ENCODE results near the gene CD47. TPM values are rescaled to one million over a fixed set of nuclear protein-coding genes. Genes with fewer than 3 reads are reported as not detected.

Gene CD47
- total RNA-seq, 1 donor from 2014 or later = 54.5 TPM

- H3K27me3 ChIP-seq (ENCODE audit: control insufficient read depth, insufficient read depth, low read length) = no peaks in the 10 kb centered on the region
- H3K36me3 ChIP-seq (ENCODE audit: control insufficient read depth, insufficient read depth, low read length) = no peaks in the 10 kb centered on the region
- TF ChIP-seq CTCF (IDR thresholded peaks at IDR 0.05; ENCODE audit: insufficient read depth, low read length, poor library complexity, severe bottlenecking) = no peak
- H3K4me3 ChIP-seq (ENCODE audit: low read depth, low read length) = no peak overlapping the region
- no peak for DNase-seq (ENCODE audit: low read depth)
These were observed 42.2 kb upstream of the CD47 start for GRCh38 chr3:108133048-108133369.

GRCh38 chr3:108131475-108132134 is 40.8 kb upstream of the CD47 start:
- H3K4me3 ChIP-seq (ENCODE audit: low read depth, low read length) = no peak overlapping the region
- no peaks in the 10 kb centered on the region for H3K27me3 ChIP-seq (ENCODE audit: control insufficient read depth, insufficient read depth, low read length)
- no peaks in the 10 kb centered on the region for H3K36me3 ChIP-seq (ENCODE audit: control insufficient read depth, insufficient read depth, low read length)
- TF ChIP-seq CTCF (IDR thresholded peaks at IDR 0.05; ENCODE audit: insufficient read depth, low read length, poor library complexity, severe bottlenecking) = no peak
- DNase-seq (ENCODE audit: low read depth) = no peak

- Histone ChIP-seq H3K36me3 (ENCODE audit: control insufficient read depth, insufficient read depth, low read length) (no peaks in the 10 kb centered on the region), H3K4me3 (ENCODE audit: low read depth, low read length) (no peak overlapping the region), H3K27me3 (ENCODE audit: control insufficient read depth, insufficient read depth, low read length) (no peaks in the 10 kb centered on the region)
- DNase-seq (ENCODE audit: low read depth) = peak; percentile 89
- no peak for TF ChIP-seq CTCF (IDR thresholded peaks at IDR 0.05; ENCODE audit: insufficient read depth, low read length, poor library complexity, severe bottlenecking)
These were observed 40.1 kb upstream of the CD47 start for GRCh38 chr3:108130701-108131474.

- no peak for TF ChIP-seq CTCF (IDR thresholded peaks at IDR 0.05; ENCODE audit: insufficient read depth, low read length, poor library complexity, severe bottlenecking)
- Histone ChIP-seq H3K4me3 (ENCODE audit: low read depth, low read length) (no peak overlapping the region), H3K27me3 (ENCODE audit: control insufficient read depth, insufficient read depth, low read length) (no peaks in the 10 kb centered on the region), H3K36me3 (ENCODE audit: control insufficient read depth, insufficient read depth, low read length) (no peaks in the 10 kb centered on the region)
- DNase-seq (ENCODE audit: low read depth) = no peak
These were observed 39.4 kb upstream of the CD47 start for GRCh38 chr3:108130236-108130635.

- Histone ChIP-seq H3K4me3 (ENCODE audit: low read depth, low read length) (no peak overlapping the region), H3K27me3 (ENCODE audit: control insufficient read depth, insufficient read depth, low read length) (no peaks in the 10 kb centered on the region), H3K36me3 (ENCODE audit: control insufficient read depth, insufficient read depth, low read length) (no peaks in the 10 kb centered on the region)
- no peak for DNase-seq (ENCODE audit: low read depth)
- TF ChIP-seq CTCF (IDR thresholded peaks at IDR 0.05; ENCODE audit: insufficient read depth, low read length, poor library complexity, severe bottlenecking) = no peak
These were observed 36.6 kb upstream of the CD47 start for GRCh38 chr3:108127301-108127988.

Data from kidney epithelial cell (primary cell).